ENCODE measurements around the gene PRDM15.

Gene PRDM15

GRCh38 chr21:41859297-41859980 lies 19.7 kb downstream of the PRDM15 start:
- no peak for DNase-seq

GRCh38 chr21:41858466-41859296 lies 20.5 kb downstream of the PRDM15 start:
- no peak for DNase-seq

DNA sequence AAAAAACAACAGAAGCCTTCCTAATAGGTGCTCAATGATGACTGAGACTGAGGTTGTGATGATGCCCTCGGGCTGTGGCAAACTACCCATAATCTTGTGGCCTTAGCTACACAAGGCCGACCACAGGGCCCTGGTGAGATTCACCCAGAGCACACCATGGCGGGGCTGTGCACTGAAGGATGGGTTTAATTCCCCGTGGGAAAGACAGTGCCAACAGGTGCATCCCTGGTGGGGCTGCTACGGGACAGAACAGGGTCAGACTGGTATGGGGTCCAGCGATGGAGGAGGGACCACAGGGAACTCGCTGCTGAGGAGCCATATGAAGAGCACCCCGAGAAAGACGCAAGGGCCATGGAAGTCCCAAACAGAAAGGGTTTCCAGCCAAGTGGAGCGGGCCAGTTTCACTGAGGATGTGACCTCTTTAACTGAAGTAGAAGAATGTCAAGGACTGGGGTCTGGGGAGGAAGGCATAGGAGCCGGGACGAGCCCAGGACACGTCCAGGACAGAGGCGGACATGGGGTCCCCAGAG lies 21.3 kb downstream of the PRDM15 start:
- DNase-seq: no peak

GRCh38 chr21:41856572-41856971 lies 22.6 kb downstream of the PRDM15 start:
- no peak for DNase-seq

DNA sequence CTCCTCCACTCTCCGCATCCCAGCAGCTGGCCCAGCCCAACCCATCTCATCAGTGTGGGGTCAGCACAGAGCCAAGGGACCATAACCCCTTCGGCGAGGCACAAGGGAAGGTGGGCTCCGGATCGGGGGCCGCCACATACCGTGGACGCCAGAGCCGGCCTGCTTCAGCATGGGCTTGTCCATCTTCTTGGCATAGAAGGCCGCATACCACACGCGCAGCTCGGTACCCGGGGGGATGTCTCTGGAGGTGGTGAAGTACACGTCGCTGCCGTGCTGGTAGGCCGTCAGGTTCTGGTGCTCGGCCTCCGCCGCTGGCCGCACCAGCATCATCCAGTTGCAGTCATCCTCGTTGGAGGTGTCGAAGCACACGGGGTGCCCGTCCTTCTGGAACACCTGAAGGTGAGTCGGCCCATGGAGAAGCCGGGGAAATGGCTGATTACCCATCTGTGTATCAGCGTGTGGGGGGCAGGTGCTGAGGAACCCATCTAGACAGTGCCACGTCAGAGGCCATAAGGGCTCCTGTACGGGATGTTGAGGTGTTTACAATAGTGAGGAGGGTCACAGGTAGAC lies 24.6 kb downstream of the PRDM15 start:
- DNase-seq: no peak

DNA sequence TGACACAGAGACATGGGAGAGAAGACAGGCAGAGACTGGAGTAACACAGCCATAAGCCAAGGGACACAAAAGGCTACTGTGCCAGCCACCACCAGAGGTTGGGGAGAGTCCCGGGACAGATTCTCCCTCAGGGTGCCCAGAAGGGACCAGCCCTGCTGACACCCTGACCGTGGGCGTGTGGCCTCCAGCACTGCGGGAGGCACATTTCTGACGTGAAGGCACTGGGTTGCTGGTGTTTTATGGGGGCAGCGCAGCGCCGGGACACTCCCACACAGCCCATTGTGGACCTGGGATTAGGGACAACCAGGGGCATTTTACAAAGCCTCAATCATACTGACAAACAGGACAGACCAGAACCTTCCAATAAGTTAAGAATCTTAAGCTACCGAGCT lies 26.2 kb downstream of the PRDM15 start:
- DNase-seq: no peak

DNA sequence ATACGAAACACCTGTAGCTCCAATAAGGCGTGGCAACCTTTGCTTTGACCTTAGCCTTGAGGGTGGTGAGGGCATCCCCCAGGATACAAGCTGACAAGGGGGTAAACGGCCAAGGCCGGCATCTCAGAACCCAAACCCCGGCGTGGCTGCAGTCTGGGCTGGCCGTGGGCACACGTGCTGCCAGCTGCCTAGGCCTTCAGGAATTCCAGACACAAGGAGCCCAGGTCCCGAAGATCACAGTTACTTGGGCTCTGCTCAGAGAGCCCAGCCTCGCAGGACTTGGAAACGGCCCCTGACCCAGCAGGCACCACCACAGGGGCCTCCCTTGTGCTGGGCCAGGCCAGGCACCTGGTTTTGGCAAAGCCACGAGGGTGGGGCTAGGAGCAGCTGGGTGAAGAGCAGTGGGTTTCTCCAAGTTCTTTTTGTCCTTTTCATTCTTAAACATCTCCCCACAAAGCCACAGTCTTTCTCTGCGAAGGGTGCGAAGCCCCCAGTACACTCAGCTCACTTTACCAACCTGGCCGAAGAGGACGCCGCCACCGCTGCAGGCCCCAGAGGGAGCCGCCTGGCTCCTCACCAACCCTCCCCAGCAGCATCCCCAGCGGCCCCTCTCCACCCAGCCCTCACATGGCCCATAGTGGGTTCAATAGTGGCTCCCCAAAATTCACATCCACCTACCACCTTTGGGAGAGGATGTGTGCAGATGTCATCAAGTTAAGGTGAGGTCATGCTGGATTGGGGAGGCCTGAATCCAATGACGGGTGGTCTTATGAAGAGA lies 26.8 kb downstream of the PRDM15 start:
- DNase-seq: no peak

DNA sequence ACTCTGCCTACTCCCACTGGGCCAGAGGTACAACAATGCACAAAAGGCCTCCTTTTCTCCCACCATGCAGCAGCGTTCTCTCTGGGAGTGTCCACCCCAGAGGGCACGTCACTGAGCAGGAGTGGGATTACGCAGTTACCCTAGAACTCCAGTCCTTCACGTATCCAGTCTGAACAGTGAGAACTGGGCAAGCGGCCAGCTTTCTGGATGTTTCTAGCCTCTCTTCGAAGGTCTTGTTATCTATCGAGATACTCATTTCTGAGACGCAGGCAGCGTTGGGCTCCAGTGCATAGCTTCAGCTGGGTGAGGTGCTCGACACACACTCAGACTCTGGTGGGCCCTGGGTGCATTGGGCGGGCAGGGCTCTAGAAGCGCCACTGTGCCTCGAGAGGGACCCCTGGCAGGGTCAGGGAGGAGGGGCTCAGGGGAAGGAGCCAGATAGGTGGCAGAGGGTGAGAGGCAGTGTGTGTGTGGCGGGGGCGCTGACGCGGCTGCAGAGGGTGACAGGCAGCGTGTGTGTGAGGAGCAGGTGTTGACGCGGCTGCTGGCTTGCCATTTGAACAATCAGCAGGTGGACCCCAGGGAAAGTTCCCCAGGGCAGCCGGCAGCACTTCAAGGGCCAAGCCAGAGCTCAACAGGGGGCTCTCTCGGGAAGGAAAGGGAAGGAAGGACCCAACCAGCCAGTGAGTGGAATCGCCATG lies 27.9 kb downstream of the PRDM15 start:
- DNase-seq: no peak

GRCh38 chr21:41850085-41850484 lies 29.1 kb downstream of the PRDM15 start:
- no peak for DNase-seq

DNA sequence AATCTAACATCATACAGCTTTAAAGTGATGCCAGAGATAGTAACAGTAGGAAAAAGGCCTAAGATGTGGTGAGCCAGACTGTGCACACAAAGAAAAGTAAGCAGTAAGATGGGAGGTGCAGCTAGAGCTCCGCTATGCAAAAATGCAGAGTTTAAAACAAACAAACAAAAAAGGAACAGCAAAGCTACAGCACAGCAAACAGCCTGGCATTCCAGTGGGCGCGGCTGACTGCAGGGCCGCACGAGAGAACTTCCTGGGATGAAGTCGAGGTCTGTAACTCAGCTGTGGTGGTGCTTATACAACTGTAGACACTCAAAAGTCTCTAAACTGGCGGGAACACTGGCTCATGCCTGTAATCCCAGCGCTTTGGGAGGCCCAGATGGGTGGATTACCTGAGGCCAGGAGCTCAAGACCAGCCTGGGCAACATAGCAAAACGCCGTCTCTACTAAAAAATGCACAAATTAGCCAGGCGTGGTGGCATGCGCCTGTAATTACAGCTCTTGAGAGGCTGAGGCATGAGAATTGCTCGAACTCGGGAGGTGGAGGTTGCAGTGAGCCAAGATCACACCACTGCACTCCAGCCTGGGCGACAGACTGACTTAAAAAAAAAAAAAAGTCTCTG lies 30.1 kb downstream of the PRDM15 start:
- DNase-seq: no peak

GRCh38 chr21:41848533-41848932 lies 30.6 kb downstream of the PRDM15 start:
- no peak for DNase-seq

- no peak for DNase-seq
Observed at GRCh38 chr21:41847066-41847804, 31.9 kb downstream of the PRDM15 start.

- no peak for DNase-seq
Observed at GRCh38 chr21:41846536-41846935, 32.6 kb downstream of the PRDM15 start.

- DNase-seq: no peak
Observed at GRCh38 chr21:41846033-41846317, 33.2 kb downstream of the PRDM15 start.

DNA sequence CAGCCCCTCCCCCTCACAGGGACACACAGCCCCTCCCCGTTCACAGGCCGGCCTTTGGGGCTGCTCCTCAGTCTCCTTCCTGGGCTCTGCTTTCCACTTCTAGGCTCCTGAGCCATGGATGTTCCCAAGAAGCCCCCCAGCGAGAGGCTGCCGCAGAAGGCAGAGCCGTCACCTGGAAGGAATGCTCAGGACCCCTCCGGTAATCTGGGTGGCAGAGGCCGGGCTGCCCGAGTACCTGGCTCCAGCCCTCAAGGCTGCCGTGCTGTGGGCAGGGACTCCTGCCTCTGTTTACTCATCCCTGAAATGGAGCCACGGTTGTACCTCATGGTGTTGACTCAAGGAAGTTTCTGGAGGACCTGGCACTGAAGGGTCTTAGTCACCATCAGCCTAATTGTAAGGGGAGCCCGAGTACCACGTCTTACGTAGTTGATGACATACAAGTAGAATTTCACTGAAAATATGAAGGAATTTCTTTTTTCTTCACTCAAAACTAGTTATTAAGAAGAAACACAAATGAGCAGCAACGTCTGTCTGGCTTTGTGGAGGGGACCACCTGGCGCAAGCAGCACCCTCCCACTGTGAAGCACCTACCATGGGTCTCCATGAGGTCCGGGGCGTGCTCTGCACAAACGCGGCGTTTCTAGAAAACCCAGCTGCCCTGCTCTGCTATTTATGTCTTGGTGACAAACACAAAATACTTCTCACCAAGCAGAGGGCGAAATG lies 33.7 kb downstream of the PRDM15 start:
- no peak for DNase-seq

GRCh38 chr21:41843584-41843983 lies 35.6 kb downstream of the PRDM15 start:
- no peak for DNase-seq

DNA sequence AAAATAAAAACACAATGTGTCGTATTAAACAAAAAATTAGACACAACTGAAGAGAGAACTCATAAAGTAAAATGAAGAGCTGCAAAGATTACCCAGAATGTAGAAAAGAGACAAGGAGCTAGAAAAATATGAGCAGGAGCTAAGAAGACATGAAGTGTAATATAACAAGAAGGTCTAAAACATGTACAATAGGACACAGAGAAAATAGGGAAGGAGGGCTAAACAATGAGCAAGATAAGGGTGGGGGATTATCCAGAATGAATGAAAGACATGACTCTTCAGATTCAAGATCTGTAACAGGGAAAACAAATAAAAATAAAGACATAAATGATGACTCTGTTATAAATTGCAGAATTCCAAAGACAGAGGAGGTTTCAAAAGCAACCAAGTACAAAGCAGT lies 38.3 kb downstream of the PRDM15 start:
- no peak for DNase-seq

DNA sequence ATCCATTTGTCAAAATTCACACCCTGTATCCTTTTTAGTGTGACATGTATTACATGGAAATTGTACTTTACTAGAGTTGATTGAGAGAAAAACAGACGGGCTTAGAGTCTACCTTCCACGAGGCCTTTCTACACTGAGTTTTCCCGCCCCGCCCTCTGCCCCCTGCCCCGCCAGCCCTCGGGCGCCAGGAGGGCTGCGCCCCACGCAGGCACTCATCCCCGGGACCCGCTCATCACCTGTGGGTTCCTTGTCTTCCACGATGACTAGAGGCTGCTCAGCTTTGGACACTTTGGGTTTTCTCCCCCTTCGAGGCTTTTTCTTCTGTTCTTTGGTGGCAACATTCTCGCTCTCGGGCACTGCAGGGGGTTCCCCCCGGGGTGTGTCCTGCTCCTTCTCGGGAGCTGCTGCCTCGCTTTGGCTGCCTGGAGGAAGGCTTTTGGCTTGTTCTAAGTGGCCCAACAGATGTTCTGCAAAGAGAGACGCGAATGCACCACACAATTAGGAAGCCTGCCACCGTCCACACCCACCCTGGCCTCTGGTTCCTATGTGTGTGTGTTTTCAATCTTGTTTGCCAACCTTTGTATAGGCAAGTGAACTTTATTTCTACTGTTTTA lies 39.6 kb downstream of the PRDM15 start:
- no peak for DNase-seq

- DNase-seq: no peak
Observed at GRCh38 chr21:41837756-41838297, 41.3 kb downstream of the PRDM15 start.

All from activated CD4-positive, CD25-positive, alpha-beta regulatory T cell (primary cell).